GM10847 (cell line): ENCODE measurements around the gene MLLT6.

Experiments used
- POLR2A ChIP-seq: IDR thresholded peaks from 2 replicates; pipeline ENCODE4 v1.6.1; 2011; ENCODE audit not compliant: insufficient read length; ENCODE audit errors: extremely low read depth

The MLLT6 gene

GRCh38 chr17:38773258-38773657, 68.2 kb downstream of the MLLT6 start:
- TF ChIP-seq POLR2A = no peak

- TF ChIP-seq POLR2A = no peak
Observed at GRCh38 chr17:38777641-38778250, 72.7 kb downstream of the MLLT6 start.
